H9 (cell line): ENCODE data around the gene TESPA1. TPM values are rescaled to one million over a fixed set of nuclear protein-coding genes. Genes with fewer than 3 reads are reported as not detected.

Experiments
- DNase-seq: peaks from one replicate; pipeline ENCODE4 v3.0.0-alpha.2; 2017
- H2AFZ ChIP-seq: one replicate; pipeline ENCODE4 v1.6.1; 2013; ENCODE audit warnings: mild to moderate bottlenecking, low read length, control low read depth, moderate library complexity
- H2AK5ac ChIP-seq: 2 replicates; pipeline ENCODE4 v1.6.1; 2013; ENCODE audit warnings: low read length, control low read depth, mixed read lengths; ENCODE audit not compliant: insufficient read length
- H2BK120ac ChIP-seq: one replicate; pipeline ENCODE4 v1.6.1; 2013; ENCODE audit warnings: low read depth, mild to moderate bottlenecking, low read length, control low read depth, inconsistent platforms; ENCODE audit not compliant: poor library complexity, severe bottlenecking
- H2BK12ac ChIP-seq: 2 replicates; pipeline ENCODE4 v1.6.1; 2013; ENCODE audit warnings: low read length, control low read depth, mixed read lengths, low read depth; ENCODE audit not compliant: insufficient read length
- H2BK15ac ChIP-seq: 2 replicates; pipeline ENCODE4 v1.6.1; 2013; ENCODE audit warnings: low read depth, low read length, control low read depth
- H2BK20ac ChIP-seq: one replicate; pipeline ENCODE4 v1.6.1; 2013; ENCODE audit warnings: low read depth, mild to moderate bottlenecking, low read length, control low read depth, inconsistent platforms; ENCODE audit not compliant: poor library complexity, severe bottlenecking
- H2BK5ac ChIP-seq: 2 replicates; pipeline ENCODE4 v1.6.1; 2013; ENCODE audit warnings: low read length, control low read depth, mixed read lengths; ENCODE audit not compliant: insufficient read length
- H3K14ac ChIP-seq: 2 replicates; pipeline ENCODE4 v1.6.1; 2013; ENCODE audit warnings: low read length, control low read depth; ENCODE audit not compliant: insufficient read depth
- H3K18ac ChIP-seq: 2 replicates; pipeline ENCODE4 v1.6.1; 2013; ENCODE audit warnings: low read depth, mild to moderate bottlenecking, mixed read lengths, low read length, control low read depth; ENCODE audit not compliant: insufficient read length
- H3K23ac ChIP-seq: 2 replicates; pipeline ENCODE4 v1.6.1; 2013; ENCODE audit warnings: low read length, control low read depth, mixed read lengths, low read depth; ENCODE audit not compliant: insufficient read length
- H3K23me2 ChIP-seq: 2 replicates; pipeline ENCODE4 v1.6.1; 2013; ENCODE audit warnings: low read depth, mild to moderate bottlenecking, mixed read lengths, low read length, control low read depth; ENCODE audit not compliant: insufficient read length, poor library complexity, severe bottlenecking
- H3K27ac ChIP-seq: 2 replicates; pipeline ENCODE4 v1.5.1; 2013; ENCODE audit warnings: low read length, control low read depth, mixed read lengths, low read depth; ENCODE audit not compliant: insufficient read length
- H3K27me3 ChIP-seq: 2 replicates; pipeline ENCODE4 v1.6.1; 2013; ENCODE audit warnings: low read length, control low read depth, inconsistent platforms; ENCODE audit not compliant: insufficient read depth
- H3K4ac ChIP-seq: 2 replicates; pipeline ENCODE4 v1.6.1; 2013; ENCODE audit warnings: low read depth, mild to moderate bottlenecking, control low read depth, inconsistent platforms, low read length, moderate library complexity
- H3K4me1 ChIP-seq: 2 replicates; pipeline ENCODE4 v1.6.1; 2013; ENCODE audit warnings: low read length, control low read depth, inconsistent platforms; ENCODE audit not compliant: insufficient read depth
- H3K4me2 ChIP-seq: 2 replicates; pipeline ENCODE4 v1.6.1; 2013; ENCODE audit warnings: low read length, control low read depth, mixed read lengths; ENCODE audit not compliant: insufficient read length, insufficient read depth
- H3K56ac ChIP-seq: 2 replicates; pipeline ENCODE4 v1.6.1; 2013; ENCODE audit warnings: low read depth, mild to moderate bottlenecking, mixed read lengths, low read length, control low read depth; ENCODE audit not compliant: insufficient read length
- H3K79me1 ChIP-seq: 2 replicates; pipeline ENCODE4 v1.6.1; 2013; ENCODE audit warnings: low read depth, mild to moderate bottlenecking, moderate library complexity, low read length, control low read depth, inconsistent platforms; ENCODE audit not compliant: insufficient read depth, poor library complexity, severe bottlenecking
- H3K79me2 ChIP-seq: 2 replicates; pipeline ENCODE4 v1.6.1; 2013; ENCODE audit warnings: low read length, control low read depth, inconsistent platforms; ENCODE audit not compliant: insufficient read depth
- H3K9ac ChIP-seq: 2 replicates; pipeline ENCODE4 v1.6.1; 2013; ENCODE audit warnings: low read length, control low read depth, mixed read lengths; ENCODE audit not compliant: insufficient read length; ENCODE audit errors: extremely low read depth
- H3K9me3 ChIP-seq: one replicate; pipeline ENCODE4 v1.6.1; 2013; ENCODE audit warnings: low read depth, low read length, inconsistent platforms; ENCODE audit not compliant: control insufficient read depth
- H3T11ph ChIP-seq: one replicate; pipeline ENCODE4 v1.6.1; 2013; ENCODE audit warnings: mild to moderate bottlenecking, low read length, control low read depth, inconsistent platforms
- H4K20me1 ChIP-seq: one replicate; pipeline ENCODE4 v1.6.1; 2013; ENCODE audit not compliant: control insufficient read depth, insufficient read length, insufficient read depth
- H4K5ac ChIP-seq: 2 replicates; pipeline ENCODE4 v1.6.1; 2013; ENCODE audit warnings: low read depth, mild to moderate bottlenecking, mixed read lengths, low read length, control low read depth; ENCODE audit not compliant: insufficient read length
- H4K8ac ChIP-seq: replicated peaks from 2 replicates; pipeline ENCODE4 v1.6.1; 2013; ENCODE audit warnings: low read length, control low read depth, mixed read lengths, low read depth; ENCODE audit not compliant: insufficient read length
- H4K91ac ChIP-seq: 2 replicates; pipeline ENCODE4 v1.6.1; 2013; ENCODE audit warnings: low read depth, mild to moderate bottlenecking, moderate library complexity, mixed read lengths, low read length, control low read depth; ENCODE audit not compliant: insufficient read length
- H3K27ac Mint-ChIP-seq, 3 experiments: 2 replicates in 2 of 3; 3 replicates in 1 of 3; pipeline ENCODE4 v1.8.0; 2020 to 2021; ENCODE audit warnings: mixed read lengths in 3 of 3, mild to moderate bottlenecking in 1 of 3, moderate library complexity in 1 of 3
- H3K27me3 Mint-ChIP-seq: 2 replicates; pipeline ENCODE4 v1.8.0; 2021; ENCODE audit warnings: low read depth, mild to moderate bottlenecking, moderate library complexity, mixed read lengths
- H3K36me3 Mint-ChIP-seq, 3 experiments: 2 replicates in 2 of 3; 3 replicates in 1 of 3; pipeline ENCODE4 v1.8.0; 2020 to 2021; ENCODE audit warnings: low read depth in 3 of 3, mixed read lengths in 3 of 3; ENCODE audit not compliant: insufficient read depth in 1 of 3
- H3K4me1 Mint-ChIP-seq, 2 experiments: 2 replicates each; pipeline ENCODE4 v1.8.0; 2020; ENCODE audit warnings: mixed read lengths in 2 of 2
- H3K4me3 Mint-ChIP-seq, 2 experiments: 2 replicates in 1 of 2; 3 replicates in 1 of 2; pipeline ENCODE4 v1.8.0; 2020 to 2021; ENCODE audit warnings: mild to moderate bottlenecking in 2 of 2, mixed read lengths in 2 of 2, moderate library complexity in 1 of 2
- H3K9me3 Mint-ChIP-seq, 2 experiments: 2 replicates in 1 of 2; 3 replicates in 1 of 2; pipeline ENCODE4 v1.8.0; 2020; ENCODE audit warnings: mild to moderate bottlenecking in 2 of 2, mixed read lengths in 2 of 2, moderate library complexity in 1 of 2
- CTCF ChIP-seq: fragments of 200-600 bp; sonication (generic); conservative IDR thresholded peaks from 3 replicates; pipeline ENCODE4 v1.8.0; 2021; ENCODE audit warnings: antibody characterized with exemption, mild to moderate bottlenecking
- WGBS: extraction: QIAGEN DNeasy Blood & Tissue Kit; methylation state at CpG from one replicate; pipeline ENCODE4 v1.1.7; 2013; ENCODE audit warnings: missing lambda C conversion rate, low lambda C conversion rate, mixed read lengths; ENCODE audit not compliant: insufficient read length; ENCODE audit errors: extremely low coverage; 5-methylcytosine and 5-hydroxymethylcytosine counted together
- total RNA-seq: library from RNA; stranded (reverse); gene quantifications from 2 replicates; pipeline ENCODE4 v1.2.1, GENCODE V29; 2021

Gene TESPA1
- total RNA-seq, 1 experiment from 2014 or later = not detected

- H2BK20ac ChIP-seq = no peak overlapping the region
- Mint-ChIP-seq H3K27me3 (no peaks in the 10 kb centered on the region; the same call in 1 of the 2 replicates), H3K36me3 (no peaks in the 10 kb centered on the region), H3K4me3 (no peak overlapping the region), H3K27ac (no peak overlapping the region), H3K9me3 (no peaks in the 10 kb centered on the region), H3K4me1 (peaks cover 19 to 21% of the 10 kb centered on the region in 2 experiments)
- no peak overlapping the region for H2BK5ac ChIP-seq
- H3K14ac ChIP-seq = no peak overlapping the region
- H3K56ac ChIP-seq = no peak overlapping the region
- no peak overlapping the region for H2AFZ ChIP-seq
- no peaks in the 10 kb centered on the region for H3K4me1 ChIP-seq
- no peaks in the 10 kb centered on the region for H3K79me2 ChIP-seq
- H2BK15ac ChIP-seq = no peak overlapping the region
- no peak overlapping the region for H2AK5ac ChIP-seq
- H3K4me2 ChIP-seq = no peak overlapping the region
- no peak overlapping the region for H2BK12ac ChIP-seq
- H4K91ac ChIP-seq = no peak overlapping the region
- H3K79me1 ChIP-seq = no peaks in the 10 kb centered on the region
- H3T11ph ChIP-seq = no peak overlapping the region
- H3K23ac ChIP-seq = no peak overlapping the region
- H2BK120ac ChIP-seq = no peak overlapping the region
- H3K9me3 ChIP-seq = no peaks in the 10 kb centered on the region
- H4K8ac ChIP-seq = no peak overlapping the region
- H4K5ac ChIP-seq = no peak overlapping the region
- H3K27ac ChIP-seq = no peak overlapping the region
- no peak overlapping the region for H3K18ac ChIP-seq
- H4K20me1 ChIP-seq = no peaks in the 10 kb centered on the region
- H3K4ac ChIP-seq = no peak overlapping the region
- no peaks in the 10 kb centered on the region for H3K23me2 ChIP-seq
- H3K9ac ChIP-seq = no peak overlapping the region
- no peak for TF ChIP-seq CTCF
- DNase-seq = no peak
- no peaks in the 10 kb centered on the region for H3K27me3 ChIP-seq
- WGBS = no CpG with 5 or more reads among the region's 10 CpGs
These were observed 27.5 kb downstream of the TESPA1 start for GRCh38 chr12:54956818-54957641.
